ENCODE measurements around the gene CDK16. TPM values are rescaled to one million over a fixed set of nuclear protein-coding genes. Genes with fewer than 3 reads are reported as not detected.

CDK16 gene
- total and polyA plus RNA-seq, 2 of the 13 experiments (the other 11 are each of a cell fraction or from before 2014, with no cell fraction given) = 64.5 to 225 TPM

DNA sequence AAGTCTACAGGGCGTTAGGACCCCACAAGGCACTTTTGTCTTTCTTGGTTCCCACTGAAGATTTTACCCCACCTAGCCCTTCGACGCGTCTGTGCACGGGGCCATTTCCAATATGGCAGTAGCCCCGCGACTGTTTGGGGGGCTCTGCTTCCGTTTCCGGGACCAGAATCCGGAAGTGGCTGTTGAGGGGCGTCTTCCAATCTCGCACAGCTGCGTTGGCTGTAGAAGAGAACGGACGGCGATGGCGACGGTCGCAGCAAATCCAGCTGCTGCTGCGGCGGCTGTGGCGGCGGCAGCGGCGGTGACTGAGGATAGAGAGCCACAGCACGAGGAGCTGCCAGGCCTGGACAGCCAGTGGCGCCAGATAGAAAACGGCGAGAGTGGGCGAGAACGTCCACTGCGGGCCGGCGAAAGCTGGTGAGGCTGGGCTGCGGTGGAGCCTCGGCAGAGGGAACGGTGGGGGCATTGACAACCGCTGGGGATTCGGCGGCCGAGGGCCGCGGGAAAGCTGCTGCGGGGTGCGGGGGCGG, 14.4 kb downstream of the CDK16 start, which contains the start of gene USP11 (continued):
- TF ChIP-seq, protein P1, sequence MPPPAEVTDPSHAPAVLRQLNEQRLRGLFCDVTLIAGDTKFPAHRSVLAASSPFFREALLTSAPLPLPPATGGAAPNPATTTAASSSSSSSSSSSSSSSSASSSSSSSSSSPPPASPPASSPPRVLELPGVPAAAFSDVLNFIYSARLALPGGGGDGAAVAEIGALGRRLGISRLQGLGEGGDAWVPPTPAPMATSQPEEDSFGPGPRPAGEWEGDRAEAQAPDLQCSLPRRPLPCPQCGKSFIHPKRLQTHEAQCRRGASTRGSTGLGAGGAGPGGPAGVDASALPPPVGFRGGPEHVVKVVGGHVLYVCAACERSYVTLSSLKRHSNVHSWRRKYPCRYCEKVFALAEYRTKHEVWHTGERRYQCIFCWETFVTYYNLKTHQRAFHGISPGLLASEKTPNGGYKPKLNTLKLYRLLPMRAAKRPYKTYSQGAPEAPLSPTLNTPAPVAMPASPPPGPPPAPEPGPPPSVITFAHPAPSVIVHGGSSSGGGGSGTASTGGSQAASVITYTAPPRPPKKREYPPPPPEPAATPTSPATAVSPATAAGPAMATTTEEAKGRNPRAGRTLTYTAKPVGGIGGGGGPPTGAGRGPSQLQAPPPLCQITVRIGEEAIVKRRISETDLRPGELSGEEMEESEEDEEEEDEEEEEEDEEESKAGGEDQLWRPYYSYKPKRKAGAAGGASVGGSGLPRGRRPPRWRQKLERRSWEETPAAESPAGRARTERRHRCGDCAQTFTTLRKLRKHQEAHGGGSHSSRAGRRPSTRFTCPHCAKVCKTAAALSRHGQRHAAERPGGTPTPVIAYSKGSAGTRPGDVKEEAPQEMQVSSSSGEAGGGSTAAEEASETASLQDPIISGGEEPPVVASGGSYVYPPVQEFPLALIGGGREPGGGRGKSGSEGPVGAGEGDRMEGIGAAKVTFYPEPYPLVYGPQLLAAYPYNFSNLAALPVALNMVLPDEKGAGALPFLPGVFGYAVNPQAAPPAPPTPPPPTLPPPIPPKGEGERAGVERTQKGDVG (CRISPR knock-in tag; IDR thresholded peaks at IDR 0.05; ENCODE audit: borderline replicate concordance) = 0 out of 2 replicates have a peak, but pooled peaks have one; percentile 25
- TF ChIP-seq GATAD1 (CRISPR knock-in tag; IDR thresholded peaks at IDR 0.05) (peak; percentile 42; the same call in 1 of the 2 replicates), ZFY (CRISPR knock-in tag; IDR thresholded peaks at IDR 0.05) (peak; percentile 56), GABPA (IDR thresholded peaks at IDR 0.05; ENCODE audit: low read depth, low read length) (peak; percentile 75), GABPA (CRISPR knock-in tag; IDR thresholded peaks at IDR 0.05; ENCODE audit: low read depth) (peak; percentile 93), ZNF777 (CRISPR knock-in tag; IDR thresholded peaks at IDR 0.05) (peak; percentile 40; the same call in 1 of the 2 replicates), REXO4 (CRISPR knock-in tag; IDR thresholded peaks at IDR 0.05; ENCODE audit: borderline replicate concordance) (no peak), KDM5A (IDR thresholded peaks at IDR 0.05; ENCODE audit: borderline replicate concordance, low read length) (peak; percentile 20; the same call in 1 of the 2 replicates), ZNF430 (CRISPR knock-in tag; IDR thresholded peaks at IDR 0.05) (peak; percentile 60; the same call in 1 of the 2 replicates), KDM5B (CRISPR knock-in tag; IDR thresholded peaks at IDR 0.05; ENCODE audit: borderline replicate concordance) (peak; percentile 48; the same call in 1 of the 2 replicates), PHF20 (CRISPR knock-in tag; IDR thresholded peaks at IDR 0.05) (peak; percentile 73), HDAC1 (CRISPR knock-in tag; IDR thresholded peaks at IDR 0.05) (peak; percentile 50; the same call in 1 of the 2 replicates), HDAC2 (CRISPR knock-in tag; IDR thresholded peaks at IDR 0.05) (no peak), ETV5 (CRISPR knock-in tag; IDR thresholded peaks at IDR 0.05; ENCODE audit: borderline replicate concordance) (peak; percentile 69; the same call in 1 of the 2 replicates), IRX3 (CRISPR knock-in tag; IDR thresholded peaks at IDR 0.05; ENCODE audit: borderline replicate concordance, low read depth) (0 out of 2 replicates have a peak, but pooled peaks have one; percentile 30), SALL1 (CRISPR knock-in tag; IDR thresholded peaks at IDR 0.05) (peak; percentile 49)
- TF ChIP-seq, protein P2, sequence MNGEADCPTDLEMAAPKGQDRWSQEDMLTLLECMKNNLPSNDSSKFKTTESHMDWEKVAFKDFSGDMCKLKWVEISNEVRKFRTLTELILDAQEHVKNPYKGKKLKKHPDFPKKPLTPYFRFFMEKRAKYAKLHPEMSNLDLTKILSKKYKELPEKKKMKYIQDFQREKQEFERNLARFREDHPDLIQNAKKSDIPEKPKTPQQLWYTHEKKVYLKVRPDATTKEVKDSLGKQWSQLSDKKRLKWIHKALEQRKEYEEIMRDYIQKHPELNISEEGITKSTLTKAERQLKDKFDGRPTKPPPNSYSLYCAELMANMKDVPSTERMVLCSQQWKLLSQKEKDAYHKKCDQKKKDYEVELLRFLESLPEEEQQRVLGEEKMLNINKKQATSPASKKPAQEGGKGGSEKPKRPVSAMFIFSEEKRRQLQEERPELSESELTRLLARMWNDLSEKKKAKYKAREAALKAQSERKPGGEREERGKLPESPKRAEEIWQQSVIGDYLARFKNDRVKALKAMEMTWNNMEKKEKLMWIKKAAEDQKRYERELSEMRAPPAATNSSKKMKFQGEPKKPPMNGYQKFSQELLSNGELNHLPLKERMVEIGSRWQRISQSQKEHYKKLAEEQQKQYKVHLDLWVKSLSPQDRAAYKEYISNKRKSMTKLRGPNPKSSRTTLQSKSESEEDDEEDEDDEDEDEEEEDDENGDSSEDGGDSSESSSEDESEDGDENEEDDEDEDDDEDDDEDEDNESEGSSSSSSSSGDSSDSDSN (CRISPR knock-in tag; IDR thresholded peaks at IDR 0.05) = peak; percentile 42; the same call in 1 of the 2 replicates
- TF ChIP-seq, protein P3, sequence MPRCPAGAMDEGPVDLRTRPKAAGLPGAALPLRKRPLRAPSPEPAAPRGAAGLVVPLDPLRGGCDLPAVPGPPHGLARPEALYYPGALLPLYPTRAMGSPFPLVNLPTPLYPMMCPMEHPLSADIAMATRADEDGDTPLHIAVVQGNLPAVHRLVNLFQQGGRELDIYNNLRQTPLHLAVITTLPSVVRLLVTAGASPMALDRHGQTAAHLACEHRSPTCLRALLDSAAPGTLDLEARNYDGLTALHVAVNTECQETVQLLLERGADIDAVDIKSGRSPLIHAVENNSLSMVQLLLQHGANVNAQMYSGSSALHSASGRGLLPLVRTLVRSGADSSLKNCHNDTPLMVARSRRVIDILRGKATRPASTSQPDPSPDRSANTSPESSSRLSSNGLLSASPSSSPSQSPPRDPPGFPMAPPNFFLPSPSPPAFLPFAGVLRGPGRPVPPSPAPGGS (CRISPR knock-in tag; IDR thresholded peaks at IDR 0.05) = no peak
- TF ChIP-seq, protein P4, sequence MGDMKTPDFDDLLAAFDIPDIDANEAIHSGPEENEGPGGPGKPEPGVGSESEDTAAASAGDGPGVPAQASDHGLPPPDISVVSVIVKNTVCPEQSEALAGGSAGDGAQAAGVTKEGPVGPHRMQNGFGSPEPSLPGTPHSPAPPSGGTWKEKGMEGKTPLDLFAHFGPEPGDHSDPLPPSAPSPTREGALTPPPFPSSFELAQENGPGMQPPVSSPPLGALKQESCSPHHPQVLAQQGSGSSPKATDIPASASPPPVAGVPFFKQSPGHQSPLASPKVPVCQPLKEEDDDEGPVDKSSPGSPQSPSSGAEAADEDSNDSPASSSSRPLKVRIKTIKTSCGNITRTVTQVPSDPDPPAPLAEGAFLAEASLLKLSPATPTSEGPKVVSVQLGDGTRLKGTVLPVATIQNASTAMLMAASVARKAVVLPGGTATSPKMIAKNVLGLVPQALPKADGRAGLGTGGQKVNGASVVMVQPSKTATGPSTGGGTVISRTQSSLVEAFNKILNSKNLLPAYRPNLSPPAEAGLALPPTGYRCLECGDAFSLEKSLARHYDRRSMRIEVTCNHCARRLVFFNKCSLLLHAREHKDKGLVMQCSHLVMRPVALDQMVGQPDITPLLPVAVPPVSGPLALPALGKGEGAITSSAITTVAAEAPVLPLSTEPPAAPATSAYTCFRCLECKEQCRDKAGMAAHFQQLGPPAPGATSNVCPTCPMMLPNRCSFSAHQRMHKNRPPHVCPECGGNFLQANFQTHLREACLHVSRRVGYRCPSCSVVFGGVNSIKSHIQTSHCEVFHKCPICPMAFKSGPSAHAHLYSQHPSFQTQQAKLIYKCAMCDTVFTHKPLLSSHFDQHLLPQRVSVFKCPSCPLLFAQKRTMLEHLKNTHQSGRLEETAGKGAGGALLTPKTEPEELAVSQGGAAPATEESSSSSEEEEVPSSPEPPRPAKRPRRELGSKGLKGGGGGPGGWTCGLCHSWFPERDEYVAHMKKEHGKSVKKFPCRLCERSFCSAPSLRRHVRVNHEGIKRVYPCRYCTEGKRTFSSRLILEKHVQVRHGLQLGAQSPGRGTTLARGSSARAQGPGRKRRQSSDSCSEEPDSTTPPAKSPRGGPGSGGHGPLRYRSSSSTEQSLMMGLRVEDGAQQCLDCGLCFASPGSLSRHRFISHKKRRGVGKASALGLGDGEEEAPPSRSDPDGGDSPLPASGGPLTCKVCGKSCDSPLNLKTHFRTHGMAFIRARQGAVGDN (CRISPR knock-in tag; IDR thresholded peaks at IDR 0.05) = peak; percentile 93

Measured in HepG2 (cell line).